B cell (primary cell): Measurements from ENCODE around the gene RECQL. TPM values are rescaled to one million over a fixed set of nuclear protein-coding genes. Genes with fewer than 3 reads are reported as not detected.

ENCODE experiments used
- ATAC-seq: fragments of 200-7000 bp; cut with Tn5 transposase; one replicate; pipeline ENCODE4 v1.10.0; 2021; ENCODE audit warnings: low read depth, mild to moderate bottlenecking, moderate number of reproducible peaks, moderate library complexity
- CTCF ChIA-PET: fragments of 350-600 bp; sonication (Branson Sonifier 250); formaldehyde crosslinking; loops from one replicate; lab custom pipeline; 2021; ENCODE audit warnings: antibody characterized with exemption, inconsistent platforms; lab: Charles Lee
- POLR2A ChIA-PET: fragments of 350-600 bp; sonication (Branson Sonifier 250); formaldehyde crosslinking; loops from one replicate; lab custom pipeline; 2021; ENCODE audit warnings: antibody characterized with exemption; lab: Charles Lee
- DNase-seq: peaks from one replicate; pipeline ENCODE4 v3.0.0; 2013
- H2AFZ ChIP-seq: 2 replicates; pipeline ENCODE4 v1.6.1; 2012; ENCODE audit warnings: mild to moderate bottlenecking, low read depth, low read length; ENCODE audit not compliant: insufficient read depth, poor library complexity, severe bottlenecking
- H3K27ac ChIP-seq, 2 donors: 1 replicate in 1 of 2; 2 replicates in 1 of 2; pipeline ENCODE4 v1.5.1; 2012 to 2013; ENCODE audit warnings: low read length in 2 of 2, mild to moderate bottlenecking in 2 of 2, moderate library complexity in 1 of 2
- H3K27me3 ChIP-seq, 4 experiments: fragments of 200-600 bp in 1 of 4; sonication (generic) in 1 of 4; replicated peaks in 1 of 4; 1 replicate in 2 of 4; 2 replicates in 2 of 4; pipeline versions ENCODE4 v1.6.1 to v1.7.0; 2013 to 2016; ENCODE audit warnings: low read length in 3 of 4, mild to moderate bottlenecking in 2 of 4, mixed read lengths in 1 of 4, moderate library complexity in 1 of 4; ENCODE audit not compliant: insufficient read depth in 4 of 4, control insufficient read depth in 3 of 4; ENCODE audit errors: control extremely low read depth in 1 of 4
- H3K36me3 ChIP-seq, 2 experiments: replicated peaks in 1 of 2; 1 replicate in 1 of 2; 2 replicates in 1 of 2; pipeline versions ENCODE4 v1.6.1 to v1.7.1; 2013; ENCODE audit warnings: low read length in 1 of 2; ENCODE audit not compliant: insufficient read depth in 2 of 2, control insufficient read depth in 1 of 2; ENCODE audit errors: control extremely low read depth in 1 of 2, extremely low read depth in 1 of 2
- H3K4me1 ChIP-seq, 2 donors: fragments of 200-600 bp in 1 of 2; sonication (generic) in 1 of 2; 1 replicate in 1 of 2; 2 replicates in 1 of 2; pipeline versions ENCODE4 v1.5.1 to v1.6.1; 2013 to 2017; ENCODE audit warnings: low read length in 2 of 2; ENCODE audit not compliant: control insufficient read depth in 2 of 2, insufficient read depth in 2 of 2
- H3K4me2 ChIP-seq: replicated peaks from 2 replicates; pipeline ENCODE3; 2012; ENCODE audit warnings: mild to moderate bottlenecking, low read depth, low read length; ENCODE audit not compliant: poor library complexity, severe bottlenecking
- H3K4me3 ChIP-seq, 5 experiments: fragments of 200-600 bp in 1 of 5; sonication (generic) in 1 of 5; 1 replicate in 3 of 5; 2 replicates in 2 of 5; pipeline versions ENCODE4 v1.5.1 to v1.7.0; 2011 to 2016; ENCODE audit warnings: low read length in 4 of 5, mild to moderate bottlenecking in 4 of 5, low read depth in 2 of 5, control low read depth in 1 of 5, moderate library complexity in 1 of 5; ENCODE audit not compliant: insufficient read depth in 1 of 5; ENCODE audit errors: control extremely low read depth in 1 of 5, extremely low read depth in 1 of 5
- H3K79me2 ChIP-seq: fragments of 200-600 bp; sonication (generic); one replicate; pipeline ENCODE4 v1.6.0; 2016; ENCODE audit warnings: low read length; ENCODE audit not compliant: control insufficient read depth, insufficient read depth
- H3K9ac ChIP-seq: fragments of 200-600 bp; sonication (generic); 2 replicates; pipeline ENCODE4 v1.6.1; 2017; ENCODE audit warnings: mild to moderate bottlenecking, low read length, moderate library complexity
- H3K9me3 ChIP-seq, 3 donors: one replicate each; pipeline versions ENCODE4 v1.6.1 to v1.7.1; 2013; ENCODE audit warnings: low read length in 2 of 3; ENCODE audit not compliant: control insufficient read depth in 2 of 3, insufficient read depth in 1 of 3; ENCODE audit errors: control extremely low read depth in 1 of 3
- H4K20me1 ChIP-seq: 2 replicates; pipeline ENCODE4 v1.6.0; 2012; ENCODE audit warnings: mild to moderate bottlenecking, low read length; ENCODE audit not compliant: insufficient read depth, control insufficient read depth, poor library complexity, severe bottlenecking
- H3K27ac Mint-ChIP-seq: one replicate; pipeline ENCODE4 v1.8.0; 2021; ENCODE audit warnings: mixed read lengths
- H3K27me3 Mint-ChIP-seq: one replicate; pipeline ENCODE4 v1.8.0; 2021; ENCODE audit warnings: mixed read lengths
- H3K4me1 Mint-ChIP-seq: one replicate; pipeline ENCODE4 v1.8.0; 2021; ENCODE audit warnings: mixed read lengths
- H3K4me3 Mint-ChIP-seq: one replicate; pipeline ENCODE4 v1.8.0; 2021; ENCODE audit warnings: mixed read lengths
- H3K9me3 Mint-ChIP-seq: one replicate; pipeline ENCODE4 v1.8.0; 2022; ENCODE audit warnings: mixed read lengths; ENCODE audit not compliant: insufficient read depth
- CTCF ChIP-seq: fragments of 200-600 bp; IDR thresholded peaks from one replicate; pipeline ENCODE4 v1.8.0; 2022; ENCODE audit warnings: antibody characterized with exemption, mild to moderate bottlenecking
- EZH2 ChIP-seq: IDR thresholded peaks from 2 replicates; pipeline ENCODE4 v1.6.1; 2012; ENCODE audit warnings: borderline replicate concordance, low read depth, mild to moderate bottlenecking, moderate library complexity, low read length; ENCODE audit not compliant: insufficient read depth, poor library complexity, severe bottlenecking
- WGBS: methylation state at CpG from one replicate; pipeline ENCODE4 v1.1.5; 2013; ENCODE audit warnings: missing lambda C conversion rate; ENCODE audit not compliant: insufficient coverage; 5-methylcytosine and 5-hydroxymethylcytosine counted together
- intact Hi-C: fragments of 100-400 bp; cut with micrococcal nuclease; formaldehyde crosslinking; loops from one replicate; pipeline ENCODE4 v1.10.0; 2022
- polyA plus RNA-seq: library from polyadenylated mRNA; depleted of rRNA; stranded (reverse); fragments of >200 nt; gene quantifications from 2 replicates; pipeline ENCODE4 v1.2.3, GENCODE V29; 2012
- total RNA-seq, 2 donors: library from RNA; stranded (reverse); fragments of 120-200 nt in 1 of 2; gene quantifications; 1 replicate in 1 of 2; 2 replicates in 1 of 2; pipeline versions ENCODE4 v1.2.3 to v1.2.4, GENCODE V29; 2013 to 2022

The RECQL gene
- total and polyA plus RNA-seq, 2 donors (not counting 1 experiment from before 2014, with no cell fraction given), result 13.9 to 54.8 TPM

GRCh38 chr12:21545557-21545956, 44.1 kb upstream of the RECQL start:
- Histone ChIP-seq H3K36me3 (no peaks in the 10 kb centered on the region), H3K79me2 (no peaks in the 10 kb centered on the region), H4K20me1 (no peaks in the 10 kb centered on the region), H3K27me3 (peaks cover 0 to 4% (median 0%) of the 10 kb centered on the region in 4 experiments), H3K4me2 (no peak overlapping the region), H3K9me3 (no peaks in the 10 kb centered on the region), H3K4me1 (no peaks in the 10 kb centered on the region), H3K27ac (no peak overlapping the region), H3K9ac (no peak overlapping the region), H3K4me3 (no peak overlapping the region), H2AFZ (no peak overlapping the region)
- intact Hi-C loops, result no loop called here
- peaks cover 21% of the 10 kb centered on the region for H3K27me3 Mint-ChIP-seq
- ATAC-seq, result no peak
- H3K27ac Mint-ChIP-seq, result no peak overlapping the region
- no peaks in the 10 kb centered on the region for H3K9me3 Mint-ChIP-seq
- H3K4me3 Mint-ChIP-seq, result no peak overlapping the region
- POLR2A ChIA-PET, result no interaction called here
- no CpG with 5 or more reads among the region's 2 CpGs for WGBS
- DNase-seq, result no peak
- CTCF ChIA-PET, result no interaction called here
- TF ChIP-seq EZH2, result no peak
- no peak for TF ChIP-seq CTCF
- no peaks in the 10 kb centered on the region for H3K4me1 Mint-ChIP-seq

- TF ChIP-seq EZH2 (no peak), CTCF (no peak)
- Mint-ChIP-seq H3K4me1 (no peaks in the 10 kb centered on the region), H3K4me3 (no peak overlapping the region), H3K27me3 (peaks cover 21% of the 10 kb centered on the region), H3K27ac (no peak overlapping the region), H3K9me3 (no peaks in the 10 kb centered on the region)
- Histone ChIP-seq H3K9ac (no peak overlapping the region), H4K20me1 (no peaks in the 10 kb centered on the region), H3K9me3 (no peaks in the 10 kb centered on the region), H3K36me3 (no peaks in the 10 kb centered on the region), H2AFZ (no peak overlapping the region), H3K27me3 (peaks cover 0 to 4% (median 0%) of the 10 kb centered on the region in 4 experiments), H3K79me2 (no peaks in the 10 kb centered on the region), H3K4me3 (no peak overlapping the region), H3K4me1 (no peaks in the 10 kb centered on the region), H3K27ac (no peak overlapping the region), H3K4me2 (no peak overlapping the region)
- ChIA-PET CTCF (no interaction called here), POLR2A (no interaction called here)
- DNase-seq (no peak), ATAC-seq (no peak)
- intact Hi-C loops, result no loop called here
Observed at GRCh38 chr12:21543151-21543550, 41.7 kb upstream of the RECQL start.
